NCI-H2107 treated with DMSO at 0.1 percent for 48 hours (cell line): ENCODE results near the gene SAYSD1.

Experiments
- DNase-seq: peaks from one replicate; lab custom pipeline; 2025; ENCODE audit not compliant: unreplicated experiment; lab: John Stamatoyannopoulos, UW

Gene SAYSD1

GRCh38 chr6:39108041-39108839 lies 6.7 kb downstream of the SAYSD1 start:
- no peak for DNase-seq

DNA sequence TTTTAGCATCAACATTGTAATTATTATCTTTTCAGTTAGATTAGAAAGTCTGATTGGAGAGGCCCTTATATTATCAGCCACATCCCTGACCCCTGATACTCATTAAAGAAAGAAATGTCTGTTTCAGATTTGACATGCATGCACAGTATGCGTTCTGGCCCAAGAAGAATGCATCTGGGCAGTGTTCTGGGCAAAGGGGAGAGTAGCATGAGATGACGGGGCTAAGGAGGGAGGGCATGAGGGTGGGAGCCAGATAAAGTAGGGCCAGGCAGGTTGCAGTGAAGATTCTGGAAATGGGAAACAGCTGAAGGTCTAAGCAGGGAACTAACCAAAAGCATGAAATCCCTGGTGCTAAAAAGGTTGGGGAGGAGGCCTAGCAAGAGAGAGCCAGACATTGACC lies 7.3 kb downstream of the SAYSD1 start:
- DNase-seq: no peak

DNA sequence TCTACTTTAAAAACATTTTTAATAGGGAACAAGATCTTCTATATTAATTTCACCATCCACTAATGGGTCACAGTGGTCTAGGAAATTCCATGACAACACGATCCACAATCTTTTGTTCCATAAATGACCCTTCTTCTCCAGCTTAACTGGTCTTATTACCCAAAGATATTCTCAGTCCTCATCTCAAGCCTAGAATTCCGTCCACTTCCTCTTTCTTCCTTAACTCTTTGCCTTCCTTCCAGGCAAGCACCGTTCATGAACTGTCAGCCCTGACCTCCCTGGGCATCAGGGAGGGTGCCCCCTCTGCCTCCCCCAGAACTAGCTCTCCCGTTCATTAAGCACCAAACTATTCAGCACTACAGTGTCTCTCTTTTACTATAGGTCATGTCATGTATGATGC lies 8.0 kb downstream of the SAYSD1 start:
- no peak for DNase-seq

DNA sequence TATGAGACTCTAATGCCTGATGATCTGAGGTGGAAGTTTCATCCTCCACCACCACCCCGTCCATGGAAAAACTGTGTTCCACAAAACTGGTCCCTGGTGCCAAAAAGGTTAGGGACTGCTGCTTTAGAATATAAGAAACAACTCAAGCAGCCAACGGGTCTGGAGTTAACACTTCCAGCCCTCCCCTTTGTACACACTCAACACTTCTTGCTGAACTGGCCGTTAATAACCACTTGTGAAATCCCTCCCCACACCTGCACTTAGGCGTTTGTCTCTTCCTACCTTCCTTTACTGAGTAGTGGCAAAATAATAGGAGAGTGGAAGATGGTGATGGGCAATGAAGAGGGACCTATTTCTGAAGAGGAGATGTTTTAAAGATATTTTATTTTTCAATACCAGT lies 10.5 kb downstream of the SAYSD1 start:
- DNase-seq: no peak

DNA sequence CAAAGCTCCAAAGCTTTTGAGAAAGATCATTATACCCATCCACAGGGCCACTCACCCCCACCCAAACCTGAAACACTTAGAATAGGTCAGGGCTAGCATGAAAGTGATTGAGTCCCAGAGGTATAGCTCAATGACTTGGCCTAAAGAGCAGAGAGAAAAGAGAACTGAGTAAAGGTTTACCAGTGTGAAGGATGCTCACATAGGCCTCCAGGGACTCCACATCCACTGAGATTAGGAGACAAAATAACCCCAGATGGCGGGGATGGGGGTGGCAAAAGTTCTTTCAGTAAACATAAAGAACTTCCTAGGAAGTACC lies 12.2 kb downstream of the SAYSD1 start:
- no peak for DNase-seq

DNA sequence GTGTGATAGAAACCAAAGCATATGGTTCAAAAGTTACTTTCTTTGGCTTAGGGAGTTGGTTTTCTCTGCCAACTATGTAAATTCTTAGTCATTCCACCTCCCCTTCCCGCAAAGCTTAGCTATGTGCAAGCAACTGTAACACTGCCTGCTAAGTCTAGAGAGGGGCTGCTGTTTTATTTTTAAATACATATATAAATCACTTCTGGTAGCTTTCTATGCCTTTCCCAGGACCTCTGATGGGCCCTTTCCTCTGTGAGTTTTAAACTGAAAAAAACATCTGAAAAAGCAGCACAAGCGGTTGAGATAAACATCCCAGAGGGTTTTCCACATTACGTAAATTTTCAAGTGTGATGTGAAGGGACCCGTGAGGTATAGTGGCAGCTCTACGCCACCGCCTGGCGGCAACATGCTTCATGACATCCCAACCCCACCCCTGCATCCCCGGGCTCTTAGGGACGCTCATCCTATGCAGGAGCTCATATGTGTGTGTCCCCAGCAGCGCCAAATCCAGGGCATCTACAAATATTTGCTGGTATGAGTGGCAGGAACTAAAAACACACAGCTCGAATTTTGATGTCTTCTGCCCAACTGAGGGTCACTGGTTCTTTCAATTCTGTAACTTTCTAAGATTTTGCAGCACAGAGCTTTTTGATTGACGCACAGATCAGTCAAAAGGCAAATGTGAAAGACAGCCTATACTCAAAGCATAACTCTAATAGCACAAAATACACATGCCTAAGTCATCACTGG lies 12.7 kb downstream of the SAYSD1 start:
- no peak for DNase-seq

DNA sequence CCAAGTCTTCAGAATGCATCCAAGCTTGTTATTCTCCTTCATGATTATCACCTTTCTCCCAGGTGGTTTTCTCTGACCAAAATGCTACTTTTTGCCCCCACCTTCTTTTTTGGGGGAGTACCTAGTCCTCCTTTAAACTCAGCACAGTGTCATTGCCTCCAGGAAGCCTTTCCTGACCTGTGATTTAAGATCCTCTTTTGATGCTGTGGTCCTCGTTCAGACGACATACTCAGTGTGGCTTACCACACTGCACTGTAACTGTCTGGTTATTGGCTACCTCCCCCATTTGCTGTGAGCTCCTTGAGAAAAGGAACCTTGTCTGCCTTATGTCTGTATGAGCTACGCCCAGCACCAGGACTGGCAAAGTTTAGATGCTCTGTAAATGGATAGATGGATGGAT lies 14.6 kb downstream of the SAYSD1 start:
- DNase-seq: no peak

DNA sequence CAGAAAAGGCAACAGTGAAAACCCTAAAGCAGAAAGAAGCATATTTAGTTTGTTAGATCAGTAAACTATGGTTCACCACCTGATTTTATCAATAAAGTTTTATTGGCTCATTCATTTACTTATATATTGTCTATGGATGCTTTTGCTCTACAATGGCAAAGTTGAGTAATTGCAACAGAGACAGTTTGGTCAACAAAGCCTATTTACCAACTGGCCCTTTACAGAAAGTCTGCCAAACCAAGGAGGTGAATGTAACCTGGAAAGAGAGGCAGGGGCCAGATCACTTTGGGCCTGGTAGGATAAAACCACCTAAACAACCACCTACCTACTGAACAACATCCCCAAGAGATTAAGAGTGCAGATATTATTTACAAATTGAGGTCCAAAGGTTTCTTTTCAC lies 19.4 kb downstream of the SAYSD1 start:
- DNase-seq: no peak

DNA sequence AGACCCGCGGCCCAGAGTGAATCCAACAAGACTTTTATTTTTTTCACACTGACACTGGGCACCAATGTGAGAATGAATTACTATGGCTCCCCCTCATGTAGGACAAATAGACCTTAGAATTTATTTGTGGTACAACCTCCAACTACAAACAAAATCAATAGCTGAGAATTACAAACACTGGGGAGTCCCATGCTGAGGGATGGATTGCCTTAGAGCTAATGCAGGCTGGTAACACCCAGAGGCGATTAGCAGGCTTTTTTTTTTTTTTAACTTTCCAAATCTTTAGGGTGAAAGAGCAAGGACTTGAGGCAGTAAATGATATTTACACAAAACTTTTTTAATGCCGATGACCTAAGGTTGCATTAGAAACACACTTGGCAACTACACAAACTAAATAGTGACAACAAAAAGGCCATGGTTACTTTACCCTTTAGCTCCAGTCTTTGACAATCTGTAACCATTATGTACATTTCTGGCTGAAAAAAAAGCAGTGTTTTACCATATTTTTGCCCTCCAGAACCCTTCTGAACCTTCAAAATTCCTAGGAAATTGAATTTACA lies 21.8 kb downstream of the SAYSD1 start:
- DNase-seq: no peak

GRCh38 chr6:39092124-39092523 lies 22.9 kb downstream of the SAYSD1 start:
- DNase-seq: no peak

DNA sequence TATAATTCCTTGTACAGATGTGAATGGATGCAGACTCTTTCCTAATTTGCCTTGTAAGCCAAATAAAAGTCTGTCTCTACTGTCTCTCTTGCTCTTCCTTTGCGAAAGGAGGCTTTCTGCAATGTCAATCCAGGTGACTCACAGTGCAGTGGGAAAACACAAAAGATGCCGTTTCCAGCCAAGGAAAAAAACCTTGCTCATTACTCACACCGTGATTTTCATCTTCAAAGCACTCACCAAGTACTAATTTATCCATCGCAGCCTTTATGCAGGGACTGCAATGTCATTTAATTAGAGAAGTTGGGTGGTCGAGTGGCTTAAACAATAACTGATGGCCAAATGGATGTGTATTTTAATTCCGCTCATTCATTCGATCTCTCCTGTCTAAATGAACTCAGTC lies 23.8 kb downstream of the SAYSD1 start:
- DNase-seq: no peak

DNA sequence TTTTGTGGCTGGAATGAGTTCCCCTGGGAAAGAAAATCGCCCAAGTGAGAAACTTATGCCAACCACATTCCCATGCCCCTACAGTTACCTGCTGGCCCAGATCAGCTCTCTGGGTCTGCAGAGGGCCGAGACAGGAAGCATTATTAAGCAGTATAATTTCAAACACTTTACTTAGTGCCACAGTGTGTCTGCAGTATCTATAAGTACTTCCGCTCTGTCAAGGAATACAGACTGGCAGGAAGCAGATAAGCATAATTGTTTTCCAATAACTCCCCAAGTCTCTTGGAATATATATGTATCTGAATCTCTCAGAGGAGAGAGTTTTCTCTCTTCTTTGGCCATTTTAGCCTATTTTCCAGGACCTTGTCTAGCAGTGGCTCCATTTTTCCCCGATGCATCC lies 24.9 kb downstream of the SAYSD1 start:
- no peak for DNase-seq

GRCh38 chr6:39088331-39088730 lies 26.7 kb downstream of the SAYSD1 start:
- no peak for DNase-seq

- no peak for DNase-seq
These were observed 27.8 kb downstream of the SAYSD1 start for GRCh38 chr6:39087197-39087596.

GRCh38 chr6:39086711-39087110 lies 28.3 kb downstream of the SAYSD1 start:
- DNase-seq: no peak

GRCh38 chr6:39086294-39086693 lies 28.7 kb downstream of the SAYSD1 start:
- no peak for DNase-seq

GRCh38 chr6:39085129-39085797 lies 29.7 kb downstream of the SAYSD1 start:
- no peak for DNase-seq

- no peak for DNase-seq
These were observed 30.5 kb downstream of the SAYSD1 start for GRCh38 chr6:39084506-39084905.

GRCh38 chr6:39083231-39083634 lies 31.8 kb downstream of the SAYSD1 start:
- DNase-seq: no peak

- DNase-seq: no peak
These were observed 32.7 kb downstream of the SAYSD1 start for GRCh38 chr6:39082310-39082709.

GRCh38 chr6:39080246-39080875 lies 34.6 kb downstream of the SAYSD1 start:
- no peak for DNase-seq
